Measurements from ENCODE around the gene SOWAHD. TPM values are rescaled to one million over a fixed set of nuclear protein-coding genes. Genes with fewer than 3 reads are reported as not detected.
A peak's percentile ranks its signal among the peaks of the same experiment; 100 is the strongest.
"Not testable (repeated sequence)": the region's sequence is repeated elsewhere in the genome, so short reads cannot be mapped to it uniquely, and the experiment has no call there.

The SOWAHD gene
- under 1 TPM in 2 of 3 donors, not detected in 1; 0.14 to 0.18 TPM for total RNA-seq

DNA sequence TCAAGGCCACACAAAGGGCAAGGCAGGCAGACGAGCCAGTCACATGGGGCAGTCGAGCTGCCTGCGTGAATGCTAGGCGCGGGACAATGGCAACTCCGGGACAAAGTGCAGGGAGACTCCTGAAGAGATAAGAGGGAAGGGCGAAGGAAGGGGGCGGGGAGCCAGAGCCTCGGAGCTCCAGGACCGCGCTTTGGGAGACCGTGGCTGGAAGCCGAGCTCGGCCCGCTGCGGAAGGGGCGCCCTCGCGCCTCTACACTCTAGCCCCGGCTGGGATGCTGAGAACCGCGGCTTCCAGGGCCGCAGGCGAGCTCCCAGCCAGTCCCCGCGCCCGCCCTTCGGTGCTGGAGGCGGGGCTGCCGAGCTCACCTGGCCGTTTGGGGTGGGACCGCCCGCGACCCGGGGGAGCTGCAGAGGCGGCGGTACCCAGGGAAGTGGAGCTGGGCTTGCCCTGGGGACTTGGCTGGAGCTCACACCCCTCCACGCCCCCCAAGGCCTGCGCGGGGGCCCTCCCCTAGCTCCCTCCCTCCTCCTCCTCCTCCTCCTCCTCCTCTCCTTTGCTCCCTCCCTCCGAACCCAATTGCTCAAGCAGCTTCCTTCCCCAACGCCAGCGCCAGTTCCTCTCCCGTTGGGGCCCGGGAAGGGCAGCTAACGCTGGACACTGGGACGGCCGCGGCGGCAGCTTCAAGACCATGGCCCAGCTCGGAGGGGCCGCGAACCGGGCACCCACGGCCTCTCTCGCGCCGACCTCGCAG is at the start of gene SOWAHD:
TSS of gene SOWAHD (plus strand) at position 610 of the 752 bp plus-strand sequence. CDS start at position 690, 80 bp downstream.
- peak; percentile 12 to 20 for ATAC-seq
- DNase-seq, result no peak
- Mint-ChIP-seq H3K9me3 (no peaks in the 10 kb centered on the region), H3K36me3 (ENCODE audit: insufficient read depth) (no peaks in the 10 kb centered on the region), H3K27me3 (ENCODE audit: low read depth) (no peaks in the 10 kb centered on the region), H3K4me3 (peak within 1 kb of the TSS; percentile 77), H3K4me1 (ENCODE audit: low read depth) (peaks cover 43% of the 10 kb centered on the region)

GRCh38 chrX:119708936-119709335 is 49.5 kb upstream of the SOWAHD start:
- Mint-ChIP-seq H3K27me3 (ENCODE audit: low read depth) (no peaks in the 10 kb centered on the region), H3K4me3 (no peak overlapping the region)
- ATAC-seq, result no peak

GRCh38 chrX:119709630-119710029 is 48.8 kb upstream of the SOWAHD start:
- no peak for DNase-seq
- no peak for ATAC-seq
- no peaks in the 10 kb centered on the region for H3K27me3 Mint-ChIP-seq (ENCODE audit: low read depth)
- H3K36me3 Mint-ChIP-seq (ENCODE audit: insufficient read depth), result no peaks in the 10 kb centered on the region
- no peaks in the 10 kb centered on the region for H3K9me3 Mint-ChIP-seq
- H3K4me1 Mint-ChIP-seq (ENCODE audit: low read depth), result peaks cover 3% of the 10 kb centered on the region
- H3K4me3 Mint-ChIP-seq, result no peak overlapping the region

More at GRCh38 chrX:119708936-119709335, 49.5 kb upstream of the SOWAHD start:
- H3K9me3 Mint-ChIP-seq, result no peaks in the 10 kb centered on the region
- peaks cover 4% of the 10 kb centered on the region for H3K4me1 Mint-ChIP-seq (ENCODE audit: low read depth)
- no peak for DNase-seq
- H3K36me3 Mint-ChIP-seq (ENCODE audit: insufficient read depth), result no peaks in the 10 kb centered on the region

GRCh38 chrX:119721487-119721886 is 36.9 kb upstream of the SOWAHD start:
- Mint-ChIP-seq H3K4me3 (no peak overlapping the region), H3K36me3 (ENCODE audit: insufficient read depth) (no peaks in the 10 kb centered on the region), H3K4me1 (ENCODE audit: low read depth) (no peaks in the 10 kb centered on the region), H3K27me3 (ENCODE audit: low read depth) (no peaks in the 10 kb centered on the region), H3K9me3 (no peaks in the 10 kb centered on the region)
- DNase-seq, result no peak
- no peak for ATAC-seq

- peaks cover 2% of the 10 kb centered on the region for H3K4me1 Mint-ChIP-seq (ENCODE audit: low read depth)
- H3K4me3 Mint-ChIP-seq, result no peak overlapping the region
- H3K27me3 Mint-ChIP-seq (ENCODE audit: low read depth), result no peaks in the 10 kb centered on the region
- H3K36me3 Mint-ChIP-seq (ENCODE audit: insufficient read depth), result no peaks in the 10 kb centered on the region
- H3K9me3 Mint-ChIP-seq, result no peaks in the 10 kb centered on the region
- ATAC-seq (no peak), DNase-seq (no peak)
These were observed 36.5 kb upstream of the SOWAHD start for GRCh38 chrX:119721926-119722325.

DNA sequence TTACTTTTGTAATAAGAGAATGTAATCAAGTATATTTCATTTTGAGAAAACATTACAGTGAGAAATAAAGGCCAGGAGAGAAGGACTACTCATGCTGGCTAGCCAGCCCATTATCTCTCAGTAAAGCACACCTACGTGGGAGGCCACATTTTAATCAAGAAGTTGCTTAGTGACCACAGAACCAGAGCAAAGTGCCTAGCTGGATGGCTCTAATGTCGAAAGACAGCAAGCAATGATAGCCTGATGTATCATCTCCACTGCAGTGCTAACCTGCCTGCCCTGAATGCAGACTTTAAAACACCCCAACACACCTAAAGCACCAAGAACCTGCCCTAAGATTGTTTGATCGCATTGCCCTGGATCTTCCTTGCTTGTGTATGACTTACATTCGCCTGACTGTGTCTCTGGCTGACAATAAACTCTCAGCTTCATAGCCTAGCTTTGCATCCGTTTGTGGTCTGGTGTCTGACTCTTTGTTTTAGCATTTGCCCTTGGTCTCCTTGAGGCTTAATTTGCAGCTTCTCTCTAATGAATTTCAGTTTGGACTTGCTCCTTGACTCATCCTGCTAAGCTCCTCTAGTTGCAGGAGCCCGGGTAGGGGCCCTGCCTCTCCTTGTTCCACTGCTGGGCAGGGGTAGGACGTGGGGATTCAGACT is 31.4 kb upstream of the SOWAHD start:
- peak; percentile 67 to 68 for ATAC-seq
- Mint-ChIP-seq H3K4me3 (no peak overlapping the region), H3K9me3 (no peaks in the 10 kb centered on the region), H3K36me3 (ENCODE audit: insufficient read depth) (no peaks in the 10 kb centered on the region), H3K27me3 (ENCODE audit: low read depth) (peaks cover 2% of the 10 kb centered on the region), H3K4me1 (ENCODE audit: low read depth) (peaks cover 5% of the 10 kb centered on the region)
- DNase-seq, result no peak

DNA sequence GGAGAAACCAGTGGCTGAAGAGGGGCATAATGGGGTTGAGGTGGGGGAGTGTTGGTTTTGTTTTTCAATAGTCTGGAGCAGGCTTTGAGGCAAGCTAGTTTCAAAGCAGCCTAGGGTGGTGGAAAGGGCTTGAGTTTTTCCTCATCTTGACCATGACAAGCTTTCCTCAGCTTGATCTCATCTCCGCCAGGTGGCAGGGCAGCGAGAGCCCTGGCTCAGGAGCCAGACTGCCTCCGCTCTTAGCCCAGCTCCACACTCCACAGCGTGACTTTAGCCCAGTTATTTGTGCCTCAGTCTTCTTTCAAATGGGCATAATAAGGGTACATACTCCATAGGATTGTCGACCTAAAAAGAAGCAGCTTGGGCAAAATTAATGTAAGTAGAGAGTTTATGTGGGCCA is 29.9 kb upstream of the SOWAHD start:
- no peaks in the 10 kb centered on the region for H3K36me3 Mint-ChIP-seq (ENCODE audit: insufficient read depth)
- no peak for ATAC-seq
- peaks cover 2% of the 10 kb centered on the region for H3K27me3 Mint-ChIP-seq (ENCODE audit: low read depth)
- H3K4me1 Mint-ChIP-seq (ENCODE audit: low read depth), result peaks cover 5% of the 10 kb centered on the region
- H3K4me3 Mint-ChIP-seq, result no peak overlapping the region
- no peaks in the 10 kb centered on the region for H3K9me3 Mint-ChIP-seq
- no peak for DNase-seq

DNA sequence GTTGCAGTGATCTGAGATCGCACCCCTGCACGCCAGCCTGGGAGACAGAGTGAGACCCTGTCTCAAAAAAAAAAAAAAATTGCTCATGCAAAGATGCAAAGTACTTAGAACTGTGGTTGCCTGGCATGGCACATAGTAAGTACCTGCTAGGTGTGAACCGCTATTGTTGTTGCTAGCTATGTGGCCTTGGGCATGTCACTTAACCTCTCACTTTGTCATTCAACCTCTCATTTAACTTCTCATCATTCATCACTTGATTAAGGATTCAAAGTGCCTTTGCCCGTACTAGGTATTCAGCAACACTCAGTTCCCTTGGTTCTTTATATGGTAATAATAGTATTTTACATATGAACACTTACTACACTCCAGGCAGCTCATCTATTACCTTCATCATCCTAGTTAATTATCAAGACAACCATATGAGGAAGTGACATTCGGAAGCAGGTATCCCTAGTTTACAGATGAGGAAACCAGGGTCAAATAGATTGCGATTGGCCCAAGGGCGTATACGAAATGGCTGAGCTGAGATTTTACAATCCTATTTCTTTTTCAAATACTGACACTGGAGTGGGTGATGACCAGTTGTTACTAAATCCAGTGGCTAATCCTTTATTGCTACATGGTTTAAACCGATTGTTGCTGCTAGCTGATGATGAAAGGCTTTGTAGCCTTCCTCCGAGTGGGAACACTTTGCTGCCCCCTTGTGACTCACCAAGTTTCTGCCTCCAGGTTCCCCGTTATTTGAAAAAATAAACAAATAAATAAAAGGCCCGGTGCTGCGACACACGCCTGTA is 28.8 kb upstream of the SOWAHD start:
- Mint-ChIP-seq H3K4me1 (ENCODE audit: low read depth) (peaks cover 5% of the 10 kb centered on the region), H3K9me3 (no peaks in the 10 kb centered on the region), H3K4me3 (no peak overlapping the region), H3K27me3 (ENCODE audit: low read depth) (peaks cover 2% of the 10 kb centered on the region), H3K36me3 (ENCODE audit: insufficient read depth) (no peaks in the 10 kb centered on the region)
- peak in 1 of 2 donors; percentile 51 for ATAC-seq
- DNase-seq, result peak; percentile 68

DNA sequence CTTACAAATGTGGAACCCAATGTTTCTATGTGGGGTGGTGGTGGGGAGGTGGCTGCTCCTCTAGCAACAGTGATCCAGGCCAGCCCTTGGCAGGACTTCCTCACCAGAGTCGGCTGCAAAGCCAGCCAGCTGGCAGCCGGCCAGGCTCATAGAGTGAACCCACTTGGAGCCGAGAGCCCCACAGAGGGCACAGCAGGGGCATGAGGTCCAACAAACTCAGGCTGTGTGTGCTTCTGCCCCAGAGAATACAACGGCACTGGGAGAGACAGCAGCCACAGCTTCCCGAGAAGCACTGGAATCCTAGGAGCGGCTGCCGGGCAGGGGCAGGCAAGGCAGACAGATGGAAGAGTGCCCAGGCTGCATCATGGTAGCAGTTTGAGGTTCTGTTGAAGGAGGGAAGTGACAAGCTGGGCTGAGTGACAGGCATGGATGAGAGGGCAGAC is 23.5 kb upstream of the SOWAHD start:
- H3K4me1 Mint-ChIP-seq (ENCODE audit: low read depth), result no peaks in the 10 kb centered on the region
- DNase-seq (no peak), ATAC-seq (no peak)
- no peaks in the 10 kb centered on the region for H3K9me3 Mint-ChIP-seq
- no peaks in the 10 kb centered on the region for H3K36me3 Mint-ChIP-seq (ENCODE audit: insufficient read depth)
- H3K4me3 Mint-ChIP-seq, result no peak overlapping the region
- H3K27me3 Mint-ChIP-seq (ENCODE audit: low read depth), result peaks cover 2% of the 10 kb centered on the region

DNA sequence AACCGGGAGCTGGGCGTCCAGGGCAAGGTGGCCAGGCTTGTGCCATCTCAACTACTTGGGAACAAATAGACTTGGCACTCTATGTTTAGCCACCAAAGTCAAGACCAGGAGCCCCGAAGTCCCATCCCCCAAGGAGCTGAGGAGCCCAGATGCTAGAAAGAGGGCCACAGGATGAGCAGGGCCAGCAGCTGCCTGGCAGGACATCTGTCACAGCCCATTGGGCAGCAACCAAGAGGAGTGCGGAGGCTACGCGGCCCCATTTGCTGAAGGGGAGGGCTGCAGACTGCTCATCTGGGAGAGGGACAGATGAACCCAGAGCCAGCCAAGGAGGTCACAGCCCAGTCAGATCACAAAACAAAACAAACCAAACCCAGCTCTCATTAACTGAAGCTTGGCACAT is 22.9 kb upstream of the SOWAHD start:
- DNase-seq (no peak), ATAC-seq (no peak)
- H3K9me3 Mint-ChIP-seq, result no peaks in the 10 kb centered on the region
- H3K27me3 Mint-ChIP-seq (ENCODE audit: low read depth), result peaks cover 2% of the 10 kb centered on the region
- H3K4me3 Mint-ChIP-seq, result no peak overlapping the region
- no peaks in the 10 kb centered on the region for H3K4me1 Mint-ChIP-seq (ENCODE audit: low read depth)
- no peaks in the 10 kb centered on the region for H3K36me3 Mint-ChIP-seq (ENCODE audit: insufficient read depth)

GRCh38 chrX:119736206-119736764 is 22.1 kb upstream of the SOWAHD start:
- Mint-ChIP-seq H3K36me3 (ENCODE audit: insufficient read depth) (no peaks in the 10 kb centered on the region), H3K4me3 (no peak overlapping the region), H3K27me3 (ENCODE audit: low read depth) (peaks cover 2% of the 10 kb centered on the region), H3K9me3 (no peaks in the 10 kb centered on the region), H3K4me1 (ENCODE audit: low read depth) (no peaks in the 10 kb centered on the region)
- ATAC-seq (no peak), DNase-seq (no peak)

GRCh38 chrX:119738742-119739141 is 19.6 kb upstream of the SOWAHD start:
- no peaks in the 10 kb centered on the region for H3K4me1 Mint-ChIP-seq (ENCODE audit: low read depth)
- H3K4me3 Mint-ChIP-seq, result no peak overlapping the region
- no peak for DNase-seq
- H3K36me3 Mint-ChIP-seq (ENCODE audit: insufficient read depth), result no peaks in the 10 kb centered on the region
- H3K27me3 Mint-ChIP-seq (ENCODE audit: low read depth), result no peaks in the 10 kb centered on the region
- no peaks in the 10 kb centered on the region for H3K9me3 Mint-ChIP-seq
- ATAC-seq, result no peak

DNA sequence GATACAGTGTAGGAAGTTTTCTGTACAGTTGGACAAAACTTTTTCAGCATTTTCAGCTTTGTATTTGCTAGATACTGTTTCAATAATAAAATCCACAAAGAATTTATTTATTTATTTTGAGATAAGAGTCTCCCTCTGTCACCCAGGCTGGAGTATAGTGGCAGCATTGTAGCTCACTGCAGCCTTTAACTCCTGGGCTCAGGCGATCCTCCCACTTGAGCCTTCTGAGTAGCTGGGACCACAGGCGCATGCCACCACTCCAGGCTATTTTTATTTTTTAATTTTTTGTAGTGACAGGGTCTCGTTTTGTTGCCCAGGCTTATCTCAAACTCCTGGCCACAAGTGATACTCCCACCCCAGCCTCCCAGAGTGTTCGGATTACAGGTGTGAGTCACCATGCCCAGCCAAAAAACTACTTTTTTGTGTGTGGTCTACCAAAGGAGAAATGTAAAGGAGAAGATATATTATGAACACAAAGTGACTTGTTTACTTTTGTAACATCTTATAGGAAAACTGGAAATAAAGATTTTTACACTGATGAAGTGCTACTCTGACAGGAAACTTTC is 13.0 kb upstream of the SOWAHD start:
- Mint-ChIP-seq H3K27me3 (ENCODE audit: low read depth) (no peaks in the 10 kb centered on the region), H3K9me3 (no peaks in the 10 kb centered on the region), H3K4me3 (no peak overlapping the region), H3K4me1 (ENCODE audit: low read depth) (no peaks in the 10 kb centered on the region), H3K36me3 (ENCODE audit: insufficient read depth) (no peaks in the 10 kb centered on the region)
- no peak for ATAC-seq
- no peak for DNase-seq

DNA sequence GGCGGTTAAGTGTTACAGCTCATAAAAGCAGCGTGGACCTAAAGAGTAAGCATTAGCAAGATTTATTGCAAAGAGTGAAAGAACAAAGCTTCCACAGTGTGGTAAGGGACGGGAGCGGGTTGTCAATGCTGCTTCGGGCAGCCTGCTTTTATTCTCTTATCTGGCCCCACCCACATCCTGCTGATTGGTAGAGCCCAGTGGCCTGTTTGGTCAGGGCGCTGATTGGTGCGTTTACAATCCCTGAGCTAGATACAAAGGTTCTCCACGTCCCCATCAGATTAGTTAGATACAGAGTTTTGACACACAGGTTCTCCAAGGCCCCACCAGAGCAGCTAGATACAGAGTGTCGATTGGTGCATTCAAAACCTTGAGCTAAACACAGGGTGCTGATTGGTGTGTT is 8.3 kb upstream of the SOWAHD start:
- ATAC-seq; H3K9me3 Mint-ChIP-seq; H3K36me3 Mint-ChIP-seq (ENCODE audit: insufficient read depth); H3K4me3 Mint-ChIP-seq; H3K27me3 Mint-ChIP-seq (ENCODE audit: low read depth); DNase-seq: not testable (repeated sequence)
- peaks cover 14% of the 10 kb centered on the region for H3K4me1 Mint-ChIP-seq (ENCODE audit: low read depth)

Measured in activated T-cell treated with anti-CD3 and anti-CD28 coated beads, Interleukin-2, amount 50 U/mL, for 4 hours (primary cell).